HEK293 (cell line): ENCODE data around the gene RAB11B.
A peak's percentile ranks its signal among the peaks of the same experiment; 100 is the strongest.

Experiments
- ATF2 ChIP-seq: fragments of 450-650 bp; formaldehyde crosslinking; IDR thresholded peaks from 2 replicates; pipeline ENCODE4 v1.5.1; 2016; ENCODE audit warnings: missing biosample characterization, missing genetic modification characterization, low read depth
- GLIS2 ChIP-seq: fragments of 450-650 bp; formaldehyde crosslinking; IDR thresholded peaks from 2 replicates; pipeline ENCODE4 v1.5.1; 2016; ENCODE audit warnings: missing biosample characterization, missing genetic modification characterization
- HIC1 ChIP-seq: fragments of 450-650 bp; formaldehyde crosslinking; IDR thresholded peaks from 2 replicates; pipeline ENCODE4 v1.5.1; 2016; ENCODE audit warnings: missing biosample characterization, missing genetic modification characterization
- IKZF3 ChIP-seq: fragments of 450-650 bp; IDR thresholded peaks from 2 replicates; pipeline ENCODE4 v1.5.0; 2018; ENCODE audit warnings: missing biosample characterization, mild to moderate bottlenecking, missing genetic modification characterization, moderate library complexity
- KLF8 ChIP-seq: fragments of 450-650 bp; formaldehyde crosslinking; IDR thresholded peaks from 2 replicates; pipeline ENCODE4 v1.5.1; 2016; ENCODE audit warnings: missing biosample characterization, missing genetic modification characterization
- PRDM10 ChIP-seq: fragments of 450-650 bp; formaldehyde crosslinking; IDR thresholded peaks from 2 replicates; pipeline ENCODE4 v1.5.1; 2016; ENCODE audit warnings: missing biosample characterization, missing genetic modification characterization
- SP3 ChIP-seq: fragments of 450-650 bp; formaldehyde crosslinking; IDR thresholded peaks from 2 replicates; pipeline ENCODE4 v1.5.1; 2016; ENCODE audit warnings: missing biosample characterization, missing genetic modification characterization
- SP7 ChIP-seq: fragments of 450-650 bp; formaldehyde crosslinking; IDR thresholded peaks from 2 replicates; pipeline ENCODE4 v1.5.1; 2016; ENCODE audit warnings: missing biosample characterization, missing genetic modification characterization
- ZBTB11 ChIP-seq: fragments of 450-650 bp; formaldehyde crosslinking; conservative IDR thresholded peaks from 2 replicates; pipeline ENCODE4 v1.5.1; 2016; ENCODE audit warnings: low read depth, missing biosample characterization, missing genetic modification characterization
- ZBTB21 ChIP-seq: fragments of 450-650 bp; formaldehyde crosslinking; IDR thresholded peaks from 2 replicates; pipeline ENCODE4 v1.5.1; 2017; ENCODE audit warnings: missing biosample characterization, missing genetic modification characterization
- ZNF133 ChIP-seq: fragments of 450-650 bp; formaldehyde crosslinking; IDR thresholded peaks from 2 replicates; pipeline ENCODE4 v1.5.1; 2016; ENCODE audit warnings: missing biosample characterization, missing genetic modification characterization
- ZNF157 ChIP-seq: fragments of 450-650 bp; formaldehyde crosslinking; IDR thresholded peaks from 2 replicates; pipeline ENCODE4 v1.5.1; 2016; ENCODE audit warnings: missing biosample characterization, missing genetic modification characterization
- ZNF202 ChIP-seq: fragments of 450-650 bp; formaldehyde crosslinking; IDR thresholded peaks from 2 replicates; pipeline ENCODE4 v1.5.1; 2016; ENCODE audit warnings: missing biosample characterization, missing genetic modification characterization, borderline replicate concordance
- ZNF24 ChIP-seq: fragments of 450-650 bp; formaldehyde crosslinking; IDR thresholded peaks from 2 replicates; pipeline ENCODE4 v1.5.1; 2016; ENCODE audit warnings: missing biosample characterization, missing genetic modification characterization
- ZNF324 ChIP-seq: fragments of 450-650 bp; formaldehyde crosslinking; IDR thresholded peaks from 2 replicates; pipeline ENCODE4 v1.5.1; 2016; ENCODE audit warnings: missing biosample characterization, missing genetic modification characterization
- ZNF335 ChIP-seq: fragments of 450-650 bp; formaldehyde crosslinking; conservative IDR thresholded peaks from 2 replicates; pipeline ENCODE4 v1.5.1; 2016; ENCODE audit warnings: missing biosample characterization, missing genetic modification characterization
- ZNF341 ChIP-seq: fragments of 450-650 bp; formaldehyde crosslinking; IDR thresholded peaks from 2 replicates; pipeline ENCODE4; 2016; ENCODE audit warnings: low read depth, missing biosample characterization, missing genetic modification characterization
- ZNF404 ChIP-seq: fragments of 450-650 bp; formaldehyde crosslinking; IDR thresholded peaks from 2 replicates; pipeline ENCODE4 v1.5.1; 2017; ENCODE audit warnings: missing biosample characterization, missing genetic modification characterization
- ZNF555 ChIP-seq: fragments of 450-650 bp; formaldehyde crosslinking; conservative IDR thresholded peaks from 2 replicates; pipeline ENCODE4 v1.5.1; 2017; ENCODE audit warnings: missing biosample characterization, mild to moderate bottlenecking, missing genetic modification characterization, inconsistent platforms
- ZNF600 ChIP-seq: fragments of 450-650 bp; formaldehyde crosslinking; IDR thresholded peaks from 2 replicates; pipeline ENCODE4 v1.5.1; 2016; ENCODE audit warnings: missing biosample characterization, missing genetic modification characterization
- ZNF629 ChIP-seq: fragments of 450-650 bp; formaldehyde crosslinking; IDR thresholded peaks from 2 replicates; pipeline ENCODE4 v1.5.1; 2017; ENCODE audit warnings: missing biosample characterization, missing genetic modification characterization
- ZNF639 ChIP-seq: fragments of 450-650 bp; formaldehyde crosslinking; IDR thresholded peaks from 2 replicates; pipeline ENCODE4 v1.5.1; 2016; ENCODE audit warnings: missing biosample characterization, missing genetic modification characterization
- ZNF785 ChIP-seq: fragments of 450-650 bp; formaldehyde crosslinking; IDR thresholded peaks from 2 replicates; pipeline ENCODE4 v1.5.1; 2016; ENCODE audit warnings: missing biosample characterization, missing genetic modification characterization
- ZSCAN23 ChIP-seq: fragments of 450-650 bp; formaldehyde crosslinking; IDR thresholded peaks from 2 replicates; pipeline ENCODE4 v1.5.1; 2016; ENCODE audit warnings: missing biosample characterization, missing genetic modification characterization
- ZXDB ChIP-seq: fragments of 450-650 bp; formaldehyde crosslinking; IDR thresholded peaks from 2 replicates; pipeline ENCODE4 v1.5.1; 2016; ENCODE audit warnings: missing biosample characterization, missing genetic modification characterization

RAB11B gene

GRCh38 chr19:8423817-8424223 lies 33.7 kb downstream of the RAB11B start (continued):
- TF ChIP-seq ZNF157 (tag by site-specific recombination) (no peak), ZNF202 (tag by site-specific recombination) (no peak), ZSCAN23 (tag by site-specific recombination) (0 out of 2 replicates have a peak, but pooled peaks have one; percentile 38), ZNF335 (tag by site-specific recombination) (peak; percentile 46; the same call in 1 of the 2 replicates), PRDM10 (peak; percentile 56), ZXDB (tag by site-specific recombination) (peak; percentile 29; the same call in 1 of the 2 replicates), ZNF324 (tag by site-specific recombination) (peak; percentile 81; the same call in 1 of the 2 replicates), ZNF24 (tag by site-specific recombination) (0 out of 2 replicates have a peak, but pooled peaks have one; percentile 48), ZNF600 (peak; percentile 70; the same call in 1 of the 2 replicates), ZNF341 (tag by site-specific recombination) (0 out of 2 replicates have a peak, but pooled peaks have one; percentile 25), IKZF3 (tag by site-specific recombination) (peak; percentile 42; the same call in 1 of the 2 replicates), ZBTB11 (tag by site-specific recombination) (no peak), ZNF629 (tag by site-specific recombination) (peak; percentile 97), ZNF555 (tag by site-specific recombination) (no peak), HIC1 (peak; percentile 67), ZNF639 (tag by site-specific recombination) (peak; percentile 53; the same call in 1 of the 2 replicates), SP7 (tag by site-specific recombination) (peak; percentile 73), ZNF133 (no peak), GLIS2 (tag by site-specific recombination) (no peak), SP3 (tag by site-specific recombination) (peak; percentile 34), KLF8 (tag by site-specific recombination) (0 out of 2 replicates have a peak, but pooled peaks have one; percentile 72), ZBTB21 (tag by site-specific recombination) (peak; percentile 96), ZNF785 (no peak), ZNF404 (tag by site-specific recombination) (no peak), ATF2 (peak; percentile 55)
